Stimulated activated memory B cell treated with anti-CD40 and anti-IgM and Interleukin-4, amounts not matched to agents 10 μg/mL and 1 μg/mL and 100 μg/mL, for 72 hours (primary cell): Measurements from ENCODE around the gene CAMK1D.
"Not testable (repeated sequence)": the region's sequence is repeated elsewhere in the genome, so short reads cannot be mapped to it uniquely, and the experiment has no call there.

Experiments
- ATAC-seq: fragments of 150-1000 bp; cut with Tn5 transposase; 2 replicates; pipeline ENCODE4 v1.10.0; 2021
- H3K27ac Mint-ChIP-seq: one replicate; pipeline ENCODE4 v1.8.0; 2022; ENCODE audit warnings: mild to moderate bottlenecking, mixed read lengths
- H3K27me3 Mint-ChIP-seq: one replicate; pipeline ENCODE4 v1.8.0; 2022; ENCODE audit warnings: mixed read lengths
- H3K36me3 Mint-ChIP-seq: one replicate; pipeline ENCODE4 v1.8.0; 2022; ENCODE audit warnings: mixed read lengths
- H3K4me1 Mint-ChIP-seq: one replicate; pipeline ENCODE4 v1.8.0; 2022; ENCODE audit warnings: mixed read lengths
- H3K4me3 Mint-ChIP-seq: one replicate; pipeline ENCODE4 v1.8.0; 2022; ENCODE audit warnings: mild to moderate bottlenecking, moderate library complexity, mixed read lengths
- H3K9me3 Mint-ChIP-seq: one replicate; pipeline ENCODE4 v1.8.0; 2022; ENCODE audit warnings: mixed read lengths

Gene CAMK1D

DNA sequence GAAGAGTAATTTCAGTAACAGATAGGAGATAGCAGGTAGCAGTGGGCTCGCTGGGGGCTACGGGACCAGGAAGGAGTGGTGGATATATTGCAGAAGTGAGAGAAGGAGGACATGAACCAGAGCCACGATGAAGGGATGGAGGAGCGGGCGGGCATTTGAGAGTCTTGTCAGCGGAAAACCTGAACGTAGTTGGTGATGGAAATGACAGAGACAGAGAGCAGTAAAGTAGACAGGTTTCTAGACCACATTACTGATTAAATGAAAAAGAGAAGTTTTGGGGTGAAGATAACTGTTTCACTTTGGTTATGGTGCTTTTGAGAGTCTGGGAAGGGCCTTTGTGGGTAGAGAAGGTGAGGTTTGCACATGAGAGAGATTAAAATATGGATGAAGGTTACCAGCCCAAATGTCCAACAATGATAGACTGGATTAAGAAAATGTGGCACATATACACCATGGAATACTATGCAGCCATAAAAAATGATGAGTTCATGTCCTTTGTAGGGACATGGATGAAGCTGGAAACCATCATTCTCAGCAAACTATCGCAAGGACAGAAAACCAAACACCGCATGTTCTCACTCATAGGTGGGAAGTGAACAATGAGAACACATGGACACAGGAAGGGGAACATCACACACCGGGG, 196.9 kb downstream of the CAMK1D start:
- peak overlapping the region; percentile 6 for H3K27ac Mint-ChIP-seq
- H3K27me3 Mint-ChIP-seq, H3K4me3 Mint-ChIP-seq, ATAC-seq: not testable (repeated sequence)
- H3K36me3 Mint-ChIP-seq, result peaks cover 22% of the 10 kb centered on the region
- H3K9me3 Mint-ChIP-seq, result peaks cover 13% of the 10 kb centered on the region
- peaks cover 52% of the 10 kb centered on the region for H3K4me1 Mint-ChIP-seq

DNA sequence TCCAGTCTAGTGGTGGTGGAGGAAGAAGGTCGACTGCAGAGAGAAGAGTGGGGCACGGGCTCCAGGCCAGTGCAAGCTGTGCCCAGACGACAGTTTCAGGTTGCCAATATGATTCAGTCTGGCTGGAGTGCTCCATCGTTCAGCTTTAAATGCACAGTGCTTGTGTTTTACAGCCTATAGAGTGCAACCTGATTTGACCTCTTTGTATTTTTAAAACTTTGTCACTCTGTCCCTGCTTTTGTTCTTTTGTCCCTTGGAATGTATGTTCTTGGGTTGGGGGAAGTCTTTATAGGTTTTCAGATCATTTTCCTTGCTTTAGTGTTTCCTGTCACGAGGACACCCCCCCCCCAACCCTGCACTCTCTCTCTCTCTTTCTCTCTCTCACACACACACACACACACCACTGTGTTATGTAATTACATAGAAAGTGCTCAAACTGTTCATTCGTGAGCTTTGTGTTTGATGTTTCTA, 198.0 kb downstream of the CAMK1D start:
- Mint-ChIP-seq H3K36me3 (peaks cover 16% of the 10 kb centered on the region), H3K27me3 (no peaks in the 10 kb centered on the region), H3K4me3 (no peak overlapping the region), H3K9me3 (peaks cover 9% of the 10 kb centered on the region), H3K4me1 (peaks cover 43% of the 10 kb centered on the region), H3K27ac (peak overlapping the region; percentile 2)
- ATAC-seq, result no peak

DNA sequence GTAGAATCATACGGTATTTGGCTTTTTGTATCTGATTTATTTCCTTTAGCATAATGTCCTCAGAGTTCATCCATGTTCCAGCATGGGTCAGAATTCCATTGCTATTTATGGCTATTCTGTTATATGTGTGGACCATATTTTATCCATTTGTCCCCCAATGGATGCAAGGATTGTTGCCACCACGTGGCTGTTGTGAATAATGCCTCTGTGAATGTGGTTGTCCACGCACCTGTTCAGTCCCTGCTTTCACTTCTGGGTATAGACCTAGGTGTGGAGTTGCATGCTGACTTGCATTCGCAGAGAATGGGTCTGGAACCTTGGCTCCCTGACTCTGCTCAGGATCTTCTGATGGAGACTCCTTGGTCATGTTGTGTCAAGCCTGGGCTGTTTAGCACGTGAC, 199.9 kb downstream of the CAMK1D start:
- Mint-ChIP-seq H3K27ac (no peak overlapping the region), H3K36me3 (peaks cover 20% of the 10 kb centered on the region), H3K27me3 (no peaks in the 10 kb centered on the region)

DNA sequence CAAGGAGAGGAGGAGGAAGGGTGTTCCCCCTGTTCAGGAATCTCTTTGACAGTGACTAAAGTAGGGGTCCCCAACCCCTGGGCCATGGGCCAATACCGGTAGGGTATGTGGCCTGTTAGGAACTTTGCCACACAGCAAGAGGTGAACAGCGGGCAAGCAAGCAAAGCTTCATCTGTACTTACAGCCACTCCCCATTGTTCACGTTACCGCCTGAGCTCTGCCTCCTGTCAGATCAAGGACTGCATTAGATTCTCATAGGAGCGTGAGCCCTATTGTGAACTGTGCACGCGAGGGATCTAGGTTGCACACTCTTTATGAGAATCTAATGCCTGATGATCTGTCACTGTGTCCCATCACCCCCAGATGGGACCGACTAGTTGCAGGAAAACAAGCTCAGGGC, 201.6 kb downstream of the CAMK1D start:
- H3K36me3 Mint-ChIP-seq, result peaks cover 26% of the 10 kb centered on the region
- no peaks in the 10 kb centered on the region for H3K27me3 Mint-ChIP-seq
- peaks cover 38% of the 10 kb centered on the region for H3K4me1 Mint-ChIP-seq
- peaks cover 4% of the 10 kb centered on the region for H3K9me3 Mint-ChIP-seq
- no peak overlapping the region for H3K4me3 Mint-ChIP-seq
- H3K27ac Mint-ChIP-seq, result no peak overlapping the region
- ATAC-seq, result no peak

More for the DNA sequence above, 199.9 kb downstream of the CAMK1D start:
- Mint-ChIP-seq H3K4me3 (no peak overlapping the region), H3K4me1 (peaks cover 43% of the 10 kb centered on the region), H3K9me3 (peaks cover 9% of the 10 kb centered on the region)
- ATAC-seq, result no peak

DNA sequence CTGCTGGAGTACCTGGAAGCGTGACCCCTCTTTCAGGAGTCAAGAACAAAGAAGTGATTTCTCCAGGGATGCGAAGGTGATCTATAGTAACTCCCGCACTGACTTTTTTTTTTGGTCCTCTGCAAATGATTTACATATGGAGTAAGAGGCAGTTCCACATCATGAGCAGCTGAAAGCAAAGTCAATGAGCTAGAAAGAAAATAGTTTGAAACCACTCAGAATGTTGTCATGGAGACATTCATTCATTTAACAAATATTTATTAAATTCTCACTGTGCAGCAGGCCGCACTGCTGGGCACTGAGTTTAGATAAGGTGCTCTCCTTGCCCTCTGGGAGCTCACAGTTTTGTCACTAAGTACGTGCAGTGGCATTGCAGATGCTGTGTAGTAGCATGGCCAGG, 206.7 kb downstream of the CAMK1D start:
- H3K9me3 Mint-ChIP-seq, result no peaks in the 10 kb centered on the region
- peaks cover 39% of the 10 kb centered on the region for H3K36me3 Mint-ChIP-seq
- H3K4me1 Mint-ChIP-seq, result peaks cover 44% of the 10 kb centered on the region
- peak overlapping the region; percentile 13 for H3K27ac Mint-ChIP-seq
- no peak overlapping the region for H3K4me3 Mint-ChIP-seq
- ATAC-seq, result no peak
- H3K27me3 Mint-ChIP-seq, result no peaks in the 10 kb centered on the region

DNA sequence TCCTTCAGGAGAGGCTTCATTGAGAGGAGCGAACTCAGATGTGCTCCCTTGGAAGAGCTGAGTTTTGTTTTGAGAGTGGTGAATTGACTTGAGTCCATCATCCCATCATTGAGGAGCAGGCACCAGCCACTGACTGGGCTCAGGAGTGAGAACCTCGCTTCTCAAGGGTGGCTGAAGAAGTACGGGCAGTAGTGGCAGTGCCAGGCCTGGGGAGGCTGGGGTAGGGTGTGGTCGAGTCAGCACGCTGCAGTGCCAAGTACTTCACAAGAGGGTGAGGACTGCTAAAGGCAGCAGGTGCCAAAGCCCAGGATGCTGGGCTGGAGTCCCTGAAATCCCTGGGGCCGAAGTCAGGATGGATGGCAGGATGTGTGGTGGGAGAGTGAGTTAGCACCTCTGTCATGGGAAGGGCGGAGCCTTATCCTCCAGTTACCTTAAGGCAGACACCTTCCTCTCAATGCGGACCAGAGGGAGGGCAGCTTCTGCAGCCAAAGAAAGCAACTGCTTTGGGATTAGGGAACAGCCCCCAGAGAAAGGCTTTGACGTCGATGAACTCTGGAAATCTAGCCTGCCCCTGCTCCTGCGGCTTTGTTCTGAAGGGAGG, 210.3 kb downstream of the CAMK1D start:
- H3K36me3 Mint-ChIP-seq, result peaks cover 49% of the 10 kb centered on the region
- peaks cover 80% of the 10 kb centered on the region for H3K4me1 Mint-ChIP-seq
- no peak overlapping the region for H3K27ac Mint-ChIP-seq
- H3K9me3 Mint-ChIP-seq, result no peaks in the 10 kb centered on the region
- H3K27me3 Mint-ChIP-seq, result no peaks in the 10 kb centered on the region
- H3K4me3 Mint-ChIP-seq, result no peak overlapping the region
- no peak for ATAC-seq

DNA sequence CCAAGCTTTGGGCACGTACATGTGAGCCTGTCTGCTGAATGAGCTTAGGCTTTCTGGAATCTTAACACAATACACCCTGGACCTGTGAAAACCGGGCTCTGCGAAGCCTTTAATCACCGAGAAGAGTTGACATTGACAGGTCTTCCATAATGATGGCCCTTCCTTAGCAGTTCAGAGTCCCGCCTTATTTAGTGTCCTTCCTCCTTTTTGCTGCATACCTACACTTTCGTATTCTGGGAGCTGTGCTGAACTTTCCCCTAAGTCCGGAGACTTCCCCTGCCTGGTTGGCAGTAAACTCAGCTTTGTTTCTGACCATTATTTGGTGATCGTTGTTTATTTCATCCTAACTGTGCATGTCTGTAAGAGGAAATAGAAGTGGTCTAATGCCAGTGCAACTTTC, 212.0 kb downstream of the CAMK1D start:
- Mint-ChIP-seq H3K27me3 (no peaks in the 10 kb centered on the region), H3K4me3 (no peak overlapping the region), H3K27ac (peak overlapping the region; percentile 9), H3K9me3 (no peaks in the 10 kb centered on the region), H3K4me1 (peaks cover 77% of the 10 kb centered on the region), H3K36me3 (peaks cover 32% of the 10 kb centered on the region)
- no peak for ATAC-seq

DNA sequence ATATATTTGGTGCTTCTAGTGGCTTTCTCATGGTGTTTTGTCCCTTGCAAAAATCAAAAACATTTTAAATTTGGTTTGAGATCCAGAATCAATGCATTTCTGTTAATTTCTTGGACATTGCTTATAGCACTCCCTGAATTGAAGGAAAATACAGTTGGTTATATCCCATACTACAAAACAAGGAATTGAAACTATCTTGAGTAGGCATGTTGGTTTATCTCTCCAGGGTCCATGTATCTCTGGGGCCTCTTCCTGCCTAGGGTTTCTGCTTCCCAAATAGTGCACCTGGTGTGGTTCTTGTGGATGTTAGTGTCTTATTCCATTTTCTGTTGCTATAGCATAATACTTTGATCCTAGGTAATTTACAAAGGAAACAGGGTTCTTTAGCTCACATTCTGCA, 212.4 kb downstream of the CAMK1D start:
- no peaks in the 10 kb centered on the region for H3K27me3 Mint-ChIP-seq
- H3K27ac Mint-ChIP-seq, result peak overlapping the region; percentile 9
- H3K4me3 Mint-ChIP-seq, result no peak overlapping the region
- peaks cover 77% of the 10 kb centered on the region for H3K4me1 Mint-ChIP-seq
- H3K9me3 Mint-ChIP-seq, result no peaks in the 10 kb centered on the region
- no peak for ATAC-seq
- peaks cover 28% of the 10 kb centered on the region for H3K36me3 Mint-ChIP-seq

DNA sequence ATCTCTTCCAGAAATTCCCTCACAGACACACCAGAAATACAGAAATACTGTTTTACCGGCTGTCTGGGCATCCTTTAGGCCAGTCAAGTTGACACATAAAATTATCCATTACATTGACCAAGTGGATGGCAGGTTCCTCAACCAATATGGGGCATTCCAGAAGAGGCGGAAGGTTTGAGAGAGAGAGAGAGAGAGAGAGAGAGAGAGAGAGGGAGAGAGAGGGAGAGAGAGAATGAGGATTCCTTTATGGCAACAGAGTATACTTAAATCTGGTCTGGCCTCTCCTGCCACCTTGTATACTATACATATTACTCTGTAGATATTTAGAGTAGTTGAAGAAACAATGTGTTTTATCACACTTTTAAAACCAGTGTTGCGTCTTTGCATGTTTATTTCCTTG, 214.1 kb downstream of the CAMK1D start:
- Mint-ChIP-seq H3K4me3 (no peak overlapping the region), H3K4me1 (peaks cover 77% of the 10 kb centered on the region), H3K9me3 (no peaks in the 10 kb centered on the region), H3K27me3 (no peaks in the 10 kb centered on the region), H3K27ac (peak overlapping the region; percentile 70), H3K36me3 (peaks cover 25% of the 10 kb centered on the region)
- no peak for ATAC-seq

DNA sequence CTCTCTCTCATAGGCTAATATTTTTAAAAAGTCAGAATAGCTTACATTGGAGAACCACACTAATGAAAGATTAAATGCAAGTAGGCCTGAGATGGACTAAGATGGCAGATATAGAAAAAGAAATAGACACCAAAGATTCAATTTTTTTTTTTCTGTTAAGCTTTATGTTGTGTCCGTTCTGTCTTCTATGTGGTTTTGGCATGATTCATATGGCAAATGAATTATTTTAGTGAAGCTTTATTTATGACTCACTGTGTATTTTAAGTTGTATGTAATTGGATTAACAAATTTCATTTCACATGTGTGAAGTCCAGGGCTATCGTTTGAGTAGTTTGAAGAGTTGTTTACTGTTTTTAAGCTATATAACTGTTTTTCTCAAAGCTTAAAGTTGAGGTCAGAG, 214.8 kb downstream of the CAMK1D start:
- no peak overlapping the region for H3K4me3 Mint-ChIP-seq
- H3K36me3 Mint-ChIP-seq, result peaks cover 24% of the 10 kb centered on the region
- H3K9me3 Mint-ChIP-seq, result no peaks in the 10 kb centered on the region
- no peak for ATAC-seq
- H3K4me1 Mint-ChIP-seq, result peaks cover 73% of the 10 kb centered on the region
- H3K27ac Mint-ChIP-seq, result peak overlapping the region; percentile 70
- no peaks in the 10 kb centered on the region for H3K27me3 Mint-ChIP-seq

DNA sequence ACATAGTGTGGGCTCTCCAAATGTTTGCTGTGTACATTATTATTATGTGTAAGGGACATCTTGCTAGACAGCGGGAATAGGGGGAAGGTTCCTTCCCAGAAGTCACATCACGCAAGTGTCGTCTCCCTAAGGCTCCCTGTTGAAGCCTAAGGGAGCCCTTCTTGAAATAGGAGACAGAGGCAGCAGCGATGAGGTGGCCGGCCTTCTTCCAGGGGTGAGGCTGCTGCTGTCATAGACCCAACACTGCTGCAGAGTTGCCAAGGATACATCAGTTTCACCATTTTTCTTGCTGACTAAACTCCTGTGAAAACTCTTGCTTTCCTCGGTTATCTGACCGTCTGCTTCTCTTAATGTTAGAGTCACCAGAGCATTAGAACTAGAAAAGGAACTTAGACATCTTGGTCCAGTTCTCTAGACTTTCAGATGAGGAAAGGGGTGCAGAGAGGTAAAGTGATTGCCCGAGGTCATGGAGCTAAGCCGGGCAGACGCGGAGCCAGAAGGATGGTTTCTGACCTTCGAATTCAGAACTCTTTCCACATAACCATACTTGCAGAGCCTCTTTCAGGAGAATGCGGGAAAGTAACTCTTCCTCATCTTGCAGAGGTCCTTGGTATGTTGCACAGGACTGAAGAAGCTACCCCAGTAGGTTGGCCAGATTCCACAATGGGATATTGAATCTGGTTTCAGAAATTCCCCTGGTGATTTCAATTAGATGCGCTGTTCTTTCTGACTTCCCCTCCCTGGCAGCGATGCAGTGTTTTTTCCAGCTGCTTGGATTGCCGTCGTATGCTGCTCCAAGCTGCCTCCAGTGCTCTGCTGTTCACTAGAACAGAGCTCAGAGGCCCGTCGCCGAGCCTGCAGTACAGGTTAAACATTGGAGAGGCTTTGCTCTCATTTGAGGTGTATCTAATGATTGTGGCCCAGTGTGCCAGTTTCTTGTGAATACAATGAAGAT, 217.1 kb downstream of the CAMK1D start:
- no peaks in the 10 kb centered on the region for H3K9me3 Mint-ChIP-seq
- H3K27ac Mint-ChIP-seq, result no peak overlapping the region
- H3K36me3 Mint-ChIP-seq, result peaks cover 14% of the 10 kb centered on the region
- H3K27me3 Mint-ChIP-seq, result no peaks in the 10 kb centered on the region
- H3K4me3 Mint-ChIP-seq, result no peak overlapping the region
- no peak for ATAC-seq
- H3K4me1 Mint-ChIP-seq, result peaks cover 54% of the 10 kb centered on the region

DNA sequence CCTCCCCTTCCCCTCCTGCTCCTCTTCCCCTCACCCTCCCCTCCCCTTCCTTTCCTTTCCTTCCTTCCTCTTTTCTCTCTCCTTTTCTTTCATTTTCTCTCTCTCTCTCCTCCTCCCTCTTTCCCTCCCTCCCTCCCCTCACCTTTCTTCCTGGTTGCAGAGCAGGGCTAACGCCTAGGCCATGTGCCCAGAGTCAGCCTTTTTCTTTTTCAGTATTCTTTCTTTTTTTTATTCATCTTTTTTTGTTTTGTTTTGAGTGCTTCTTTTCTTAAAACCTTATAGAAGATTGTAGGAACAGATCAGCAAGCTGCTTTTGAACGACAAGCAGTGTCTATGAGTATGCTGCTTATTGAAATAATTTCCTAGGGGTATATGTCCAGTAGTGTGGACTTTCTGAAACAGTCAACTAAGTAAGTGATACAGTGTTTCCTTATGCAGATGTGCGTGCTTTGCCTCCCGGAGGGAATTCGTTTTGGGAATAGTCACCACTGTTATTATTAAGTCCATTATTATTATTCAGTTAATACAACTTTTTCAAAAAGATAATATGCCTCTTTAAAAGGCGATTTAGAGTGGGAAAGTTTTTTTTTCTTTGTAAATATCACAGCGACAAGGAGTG, 219.2 kb downstream of the CAMK1D start:
- no peak for ATAC-seq
- H3K4me3 Mint-ChIP-seq, result peak overlapping the region; percentile 38
- H3K27me3 Mint-ChIP-seq, result no peaks in the 10 kb centered on the region
- H3K27ac Mint-ChIP-seq, result peak overlapping the region; percentile 87
- peaks cover 51% of the 10 kb centered on the region for H3K4me1 Mint-ChIP-seq
- H3K36me3 Mint-ChIP-seq, result peaks cover 23% of the 10 kb centered on the region
- peaks cover 4% of the 10 kb centered on the region for H3K9me3 Mint-ChIP-seq

DNA sequence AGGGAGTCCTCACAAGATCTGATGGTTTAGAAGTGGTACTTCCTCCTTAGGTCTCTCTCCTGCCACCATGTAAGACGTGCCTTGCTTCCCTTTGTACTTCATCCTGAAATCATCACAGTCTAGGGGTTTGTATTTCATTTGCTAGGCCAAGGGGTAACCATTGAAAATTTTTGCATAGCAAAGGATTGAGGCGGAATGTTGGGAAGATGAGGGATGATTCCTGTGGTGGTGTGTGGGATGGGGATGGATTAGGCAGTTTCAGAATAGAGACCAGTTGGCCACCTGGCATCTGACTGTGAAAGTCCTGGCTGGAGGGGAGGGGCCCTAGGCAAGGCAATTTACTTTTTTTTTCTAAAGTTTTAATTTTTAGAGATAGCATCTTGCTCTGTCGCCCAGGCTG, 222.9 kb downstream of the CAMK1D start:
- Mint-ChIP-seq H3K9me3 (peaks cover 4% of the 10 kb centered on the region), H3K27me3 (no peaks in the 10 kb centered on the region), H3K27ac (no peak overlapping the region), H3K4me3 (no peak overlapping the region), H3K4me1 (peaks cover 32% of the 10 kb centered on the region), H3K36me3 (peaks cover 50% of the 10 kb centered on the region)
- ATAC-seq, result no peak

DNA sequence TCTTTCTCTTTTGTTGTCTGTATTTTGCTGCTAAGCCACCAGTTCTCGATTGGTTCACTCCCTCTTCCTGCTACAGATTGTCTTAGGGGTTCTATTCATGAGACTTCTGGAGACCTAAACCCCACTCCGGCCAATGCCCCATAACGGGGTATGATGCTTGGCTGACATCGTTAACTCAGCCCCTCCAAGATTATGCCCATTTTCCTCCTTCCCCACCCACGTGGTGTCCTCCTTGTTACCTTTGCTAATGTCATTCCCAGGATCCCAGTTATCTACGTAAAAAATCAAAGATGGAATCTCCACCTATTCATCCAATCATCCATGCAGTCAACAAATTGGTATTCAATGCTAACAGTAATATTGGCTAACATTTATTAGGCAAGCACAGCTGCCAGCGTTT, 228.3 kb downstream of the CAMK1D start:
- H3K36me3 Mint-ChIP-seq, result peaks cover 80% of the 10 kb centered on the region
- no peak for ATAC-seq

More for the DNA sequence above, 228.3 kb downstream of the CAMK1D start:
- Mint-ChIP-seq H3K27me3 (no peaks in the 10 kb centered on the region), H3K27ac (no peak overlapping the region), H3K4me1 (peaks cover 58% of the 10 kb centered on the region), H3K9me3 (peaks cover 3% of the 10 kb centered on the region), H3K4me3 (no peak overlapping the region)
